Mesendoderm (in vitro differentiated cells): Measurements from ENCODE around the gene ACTR10.

Experiments used
- DNase-seq: peaks from one replicate; pipeline ENCODE4 v3.0.0; 2013
- H2AK5ac ChIP-seq: 2 replicates; pipeline ENCODE4 v1.6.1; 2013; ENCODE audit warnings: low read length, inconsistent platforms
- H2BK120ac ChIP-seq: 2 replicates; pipeline ENCODE4 v1.6.1; 2013; ENCODE audit warnings: low read depth, mild to moderate bottlenecking, low read length, moderate library complexity, mixed read lengths
- H2BK15ac ChIP-seq: replicated peaks from 2 replicates; pipeline ENCODE4 v1.6.1; 2013; ENCODE audit warnings: low read depth, mild to moderate bottlenecking, moderate library complexity
- H2BK5ac ChIP-seq: 2 replicates; pipeline ENCODE4 v1.6.1; 2013; ENCODE audit warnings: low read length, inconsistent platforms
- H3K18ac ChIP-seq: 2 replicates; pipeline ENCODE4 v1.6.1; 2013; ENCODE audit warnings: mild to moderate bottlenecking, low read length, mixed read lengths
- H3K23ac ChIP-seq: one replicate; pipeline ENCODE4 v1.6.1; 2013; ENCODE audit warnings: low read length
- H3K27ac ChIP-seq: 2 replicates; pipeline ENCODE4 v1.5.1; 2013; ENCODE audit warnings: low read depth, mild to moderate bottlenecking, inconsistent platforms, low read length, moderate library complexity
- H3K27me3 ChIP-seq: 2 replicates; pipeline ENCODE4 v1.6.1; 2013; ENCODE audit warnings: low read length, control low read depth, mild to moderate bottlenecking, inconsistent platforms; ENCODE audit not compliant: insufficient read depth, poor library complexity
- H3K36me3 ChIP-seq: 2 replicates; pipeline ENCODE4 v1.6.1; 2013; ENCODE audit warnings: low read length, inconsistent platforms; ENCODE audit not compliant: control insufficient read depth, insufficient read depth
- H3K4ac ChIP-seq: one replicate; pipeline ENCODE4 v1.6.1; 2013; ENCODE audit warnings: low read depth, mild to moderate bottlenecking, low read length, moderate library complexity
- H3K4me1 ChIP-seq: 2 replicates; pipeline ENCODE4 v1.6.1; 2013; ENCODE audit warnings: low read depth, low read length, inconsistent platforms; ENCODE audit not compliant: control insufficient read depth
- H3K4me2 ChIP-seq: 2 replicates; pipeline ENCODE4 v1.6.1; 2013; ENCODE audit warnings: low read length
- H3K4me3 ChIP-seq: 2 replicates; pipeline ENCODE4 v1.5.1; 2013; ENCODE audit warnings: mild to moderate bottlenecking, low read length
- H3K56ac ChIP-seq: one replicate; pipeline ENCODE4 v1.6.1; 2013; ENCODE audit warnings: low read length
- H3K79me1 ChIP-seq: 2 replicates; pipeline ENCODE4 v1.6.1; 2013; ENCODE audit warnings: low read length, inconsistent platforms
- H3K79me2 ChIP-seq: 2 replicates; pipeline ENCODE4 v1.6.1; 2013; ENCODE audit warnings: mild to moderate bottlenecking, low read length; ENCODE audit not compliant: control insufficient read depth, insufficient read depth
- H3K9ac ChIP-seq: 2 replicates; pipeline ENCODE4 v1.6.1; 2013; ENCODE audit warnings: low read length, inconsistent platforms
- H4K5ac ChIP-seq: one replicate; pipeline ENCODE4 v1.6.1; 2013; ENCODE audit warnings: low read length
- H4K8ac ChIP-seq: one replicate; pipeline ENCODE4 v1.6.1; 2013; ENCODE audit warnings: low read depth, mild to moderate bottlenecking, control low read depth, low read length, moderate library complexity
- WGBS: extraction: QIAGEN DNeasy Blood & Tissue Kit; methylation state at CpG from one replicate; pipeline ENCODE4 v1.1.7; 2013; ENCODE audit warnings: low lambda C conversion rate, missing lambda C conversion rate; ENCODE audit not compliant: insufficient coverage; ENCODE audit errors: extremely low coverage; 5-methylcytosine and 5-hydroxymethylcytosine counted together

Gene ACTR10

GRCh38 chr14:58238252-58239243 is 38.6 kb downstream of the ACTR10 start:
- no peak overlapping the region for H4K8ac ChIP-seq
- H3K27ac ChIP-seq = no peak overlapping the region
- H3K79me1 ChIP-seq = no peaks in the 10 kb centered on the region
- no peak overlapping the region for H2AK5ac ChIP-seq
- WGBS = no CpG with 5 or more reads among the region's 16 CpGs
- H3K56ac ChIP-seq = peak overlapping the region; percentile 62
- H3K4me1 ChIP-seq = no peaks in the 10 kb centered on the region
- no peak overlapping the region for H2BK15ac ChIP-seq
- no peak overlapping the region for H2BK5ac ChIP-seq
- H4K5ac ChIP-seq = no peak overlapping the region
- no peak overlapping the region for H3K23ac ChIP-seq
- H3K4ac ChIP-seq = no peak overlapping the region
- H3K79me2 ChIP-seq = no peaks in the 10 kb centered on the region
- no peak overlapping the region for H2BK120ac ChIP-seq
- H3K4me2 ChIP-seq = peak overlapping the region; percentile 22
- H3K18ac ChIP-seq = no peak overlapping the region
- H3K9ac ChIP-seq = peak overlapping the region; percentile 45
- H3K36me3 ChIP-seq = no peaks in the 10 kb centered on the region
- H3K27me3 ChIP-seq = no peaks in the 10 kb centered on the region
- DNase-seq = peak; percentile 42
- peak overlapping the region; percentile 15 for H3K4me3 ChIP-seq

- no peak overlapping the region for H3K27ac ChIP-seq
- H3K4me3 ChIP-seq = no peak overlapping the region
- no peak overlapping the region for H4K5ac ChIP-seq
- no peak overlapping the region for H3K4ac ChIP-seq
- no peak overlapping the region for H2BK15ac ChIP-seq
- H3K79me2 ChIP-seq = no peaks in the 10 kb centered on the region
- H3K56ac ChIP-seq = no peak overlapping the region
- H4K8ac ChIP-seq = no peak overlapping the region
- WGBS = no CpG with 5 or more reads among the region's 23 CpGs
- H3K27me3 ChIP-seq = no peaks in the 10 kb centered on the region
- H3K23ac ChIP-seq = no peak overlapping the region
- H3K36me3 ChIP-seq = no peaks in the 10 kb centered on the region
- H3K9ac ChIP-seq = no peak overlapping the region
- H2AK5ac ChIP-seq = no peak overlapping the region
- no peak overlapping the region for H3K18ac ChIP-seq
- H3K79me1 ChIP-seq = no peaks in the 10 kb centered on the region
- H3K4me2 ChIP-seq = no peak overlapping the region
- no peaks in the 10 kb centered on the region for H3K4me1 ChIP-seq
- DNase-seq = peak; percentile 46
- no peak overlapping the region for H2BK5ac ChIP-seq
- H2BK120ac ChIP-seq = no peak overlapping the region
These were observed 39.6 kb downstream of the ACTR10 start for GRCh38 chr14:58239244-58240195.

- Histone ChIP-seq H3K79me2 (peaks cover 37% of the 10 kb centered on the region), H2AK5ac (no peak overlapping the region), H3K23ac (no peak overlapping the region), H3K27me3 (no peaks in the 10 kb centered on the region), H2BK15ac (no peak overlapping the region), H4K8ac (peak overlapping the region; percentile 39), H3K4me3 (peak overlapping the region; percentile 70), H3K27ac (no peak overlapping the region), H3K4me1 (no peaks in the 10 kb centered on the region), H3K4ac (no peak overlapping the region), H3K4me2 (peak overlapping the region; percentile 32), H3K79me1 (peaks cover 2% of the 10 kb centered on the region), H2BK120ac (no peak overlapping the region), H3K9ac (peak overlapping the region; percentile 77), H3K36me3 (no peaks in the 10 kb centered on the region), H3K18ac (no peak overlapping the region), H4K5ac (no peak overlapping the region), H2BK5ac (no peak overlapping the region), H3K56ac (peak overlapping the region; percentile 84)
- WGBS = no CpG with 5 or more reads among the region's 16 CpGs
- DNase-seq = peak; percentile 18
These were observed 44.0 kb downstream of the ACTR10 start for GRCh38 chr14:58243790-58244555.

DNA sequence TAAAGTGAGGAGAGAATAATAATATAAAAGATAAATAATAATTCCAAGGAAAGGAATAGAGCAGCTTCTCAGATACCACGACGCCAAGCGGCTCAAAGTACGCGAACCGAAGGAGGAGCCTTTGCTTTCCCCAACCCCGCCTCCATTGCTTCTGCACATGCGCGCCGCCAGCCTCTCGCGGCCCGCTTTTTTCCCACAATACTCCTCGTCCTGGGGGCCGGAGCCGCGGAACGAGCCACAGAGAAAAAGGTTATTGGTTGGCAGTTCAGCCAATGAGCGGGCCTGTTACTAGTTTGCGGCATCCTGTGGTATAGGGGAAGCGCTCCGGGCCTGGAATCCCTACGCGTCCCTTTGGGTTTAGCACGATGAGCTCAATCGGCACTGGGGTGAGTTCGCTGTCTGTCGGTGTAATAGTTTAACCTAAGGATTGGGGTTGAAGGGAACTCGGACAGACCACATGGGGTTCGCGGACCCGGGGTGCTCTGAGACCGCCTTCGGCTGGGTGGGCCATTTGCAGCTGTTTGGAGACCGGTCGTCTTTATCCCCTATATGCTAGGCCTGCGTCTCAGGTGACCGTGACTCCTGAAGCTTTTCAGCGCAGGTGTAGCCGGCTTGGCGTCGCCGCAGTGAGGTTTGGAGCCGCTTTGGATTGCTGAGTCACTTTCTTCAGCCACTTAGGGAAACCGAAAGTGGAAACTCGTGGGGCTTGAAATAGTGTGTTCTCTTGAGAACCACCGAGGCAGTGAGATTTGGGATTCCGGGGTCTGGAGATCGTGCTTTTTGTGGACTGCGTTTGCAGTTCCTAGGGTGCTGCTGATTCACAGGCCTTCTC is 44.8 kb downstream of the ACTR10 start, which contains the start of gene PSMA3:
Gene PSMA3 (plus strand): TSS at position 288 of the 832 bp plus-strand sequence. CDS start 78 bp downstream, at position 366.
- H3K36me3 ChIP-seq = no peaks in the 10 kb centered on the region
- H2AK5ac ChIP-seq = no peak within 1 kb of the TSS
- no peak within 1 kb of the TSS for H4K5ac ChIP-seq

More for the DNA sequence above, 44.8 kb downstream of the ACTR10 start, which contains the start of gene PSMA3:
- Histone ChIP-seq H3K4me1 (no peaks in the 10 kb centered on the region), H2BK120ac (no peak within 1 kb of the TSS), H3K79me2 (peaks cover 43% of the 10 kb centered on the region), H3K9ac (peak within 1 kb of the TSS; percentile 97), H3K56ac (peak within 1 kb of the TSS; percentile 98), H3K27ac (peak within 1 kb of the TSS; percentile 56), H3K27me3 (no peaks in the 10 kb centered on the region), H3K18ac (peak within 1 kb of the TSS; percentile 35), H4K8ac (peak within 1 kb of the TSS; percentile 39), H3K23ac (no peak within 1 kb of the TSS), H3K4me3 (peak within 1 kb of the TSS; percentile 79), H2BK5ac (no peak within 1 kb of the TSS), H2BK15ac (no peak within 1 kb of the TSS), H3K79me1 (peaks cover 2% of the 10 kb centered on the region), H3K4me2 (peak within 1 kb of the TSS; percentile 66), H3K4ac (no peak within 1 kb of the TSS)
- DNase-seq = peak; percentile 99
- no CpG with 5 or more reads among the region's 50 CpGs for whole genome bisulfite sequencing
